Stimulated activated CD8-positive, alpha-beta memory T cell treated with anti-CD3 and anti-CD28 coated beads, Interleukin-4, amount 100 ng/mL, for 24 hours (primary cell): ENCODE data around the gene TUBA3C.
"Not testable (repeated sequence)": the region's sequence is repeated elsewhere in the genome, so short reads cannot be mapped to it uniquely, and the experiment has no call there.

Experiments
- DNase-seq: peaks from one replicate; pipeline ENCODE4 v3.0.0-alpha.2; 2020; ENCODE audit warnings: low read depth

The TUBA3C gene

DNA sequence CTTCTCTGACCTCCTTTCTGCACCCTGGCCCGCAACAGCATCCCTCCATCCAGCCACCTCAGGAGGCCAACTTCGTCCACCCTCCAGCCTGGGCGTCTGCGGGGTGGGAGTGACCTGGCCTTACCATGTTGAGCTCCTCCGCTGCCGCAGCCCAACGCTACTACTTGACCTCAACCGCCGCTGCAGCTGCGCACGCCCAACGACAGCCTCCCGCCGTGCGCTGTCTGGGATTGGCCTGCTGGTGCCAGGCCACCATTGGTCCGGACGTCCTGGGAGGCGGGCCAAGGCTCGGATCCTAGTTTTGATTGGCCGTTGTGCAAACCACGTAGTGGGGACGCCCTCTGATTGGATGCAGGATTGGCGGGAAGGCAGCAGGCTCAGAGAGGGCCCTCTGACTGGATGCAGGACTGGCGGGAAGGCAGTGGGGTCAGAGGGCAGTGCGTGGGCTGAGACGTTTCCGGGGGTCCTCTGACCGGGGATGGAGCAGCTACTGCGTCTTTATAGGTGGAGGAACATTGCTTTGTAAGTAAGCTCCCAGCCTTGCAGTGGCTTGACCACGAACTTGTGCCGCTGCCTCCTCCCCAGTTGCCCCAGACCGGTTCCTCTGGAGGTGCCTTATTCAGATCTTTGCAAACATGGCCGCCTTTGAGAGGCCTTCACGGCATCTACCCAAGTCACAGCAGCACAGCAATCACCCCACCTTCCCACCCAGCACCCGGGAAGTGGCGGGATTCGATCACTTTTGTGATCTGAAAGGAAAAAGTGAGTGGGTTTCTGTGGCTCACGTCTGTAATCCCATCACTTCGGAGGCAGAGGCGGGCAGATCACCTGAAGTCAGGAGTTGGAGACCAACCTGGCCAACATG lies at the start of gene TUBA3C:
Gene TUBA3C, minus strand, starts transcription at position 204 of the 865 bp plus-strand sequence. Its CDS starts 77 bp downstream, at position 127.
- no peak for DNase-seq

DNA sequence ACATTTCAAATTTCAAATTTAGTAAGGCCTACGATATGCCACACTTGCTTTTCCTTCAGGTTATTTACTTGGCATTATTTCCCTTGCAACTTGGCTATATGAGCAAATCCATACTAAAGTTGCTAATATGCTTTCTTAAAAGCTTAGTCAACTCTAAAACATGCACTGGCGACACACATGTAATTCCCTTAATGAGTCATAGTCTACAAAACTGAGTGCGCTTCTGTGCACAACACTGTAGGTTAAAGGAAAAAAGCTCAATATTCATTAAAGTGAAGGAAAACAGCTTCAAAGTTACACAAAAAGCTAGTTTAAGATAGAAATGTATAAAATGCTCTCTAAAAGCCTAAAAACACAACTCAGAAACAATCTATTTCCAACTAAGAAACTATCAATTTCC lies 25.8 kb upstream of the TUBA3C start:
- DNase-seq: not testable (repeated sequence)

GRCh38 chr13:19192622-19193021 lies 11.0 kb upstream of the TUBA3C start:
- DNase-seq: not testable (repeated sequence)

- DNase-seq: not testable (repeated sequence)
These were observed 8.3 kb upstream of the TUBA3C start for GRCh38 chr13:19189911-19190310.

DNA sequence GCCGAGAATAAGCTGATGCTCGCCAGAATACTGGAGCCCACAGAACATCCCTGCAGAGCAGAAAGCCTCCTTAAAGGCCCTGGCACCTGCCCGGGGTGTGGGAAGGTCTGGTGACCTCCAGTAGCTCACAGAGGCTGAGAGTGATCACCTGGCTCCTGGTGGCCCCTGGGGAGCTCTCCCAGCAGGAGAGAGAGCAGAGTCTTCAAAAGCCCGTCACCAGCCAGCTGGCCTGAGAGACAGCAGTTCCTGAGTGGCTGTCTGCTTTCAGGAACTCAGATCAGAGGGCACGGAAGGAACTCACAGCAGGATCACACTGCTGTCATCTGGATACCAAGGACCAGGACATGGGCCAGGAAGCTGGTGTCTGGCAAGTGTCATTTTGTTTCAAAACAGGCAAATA lies 7.7 kb upstream of the TUBA3C start:
- DNase-seq: not testable (repeated sequence)

DNA sequence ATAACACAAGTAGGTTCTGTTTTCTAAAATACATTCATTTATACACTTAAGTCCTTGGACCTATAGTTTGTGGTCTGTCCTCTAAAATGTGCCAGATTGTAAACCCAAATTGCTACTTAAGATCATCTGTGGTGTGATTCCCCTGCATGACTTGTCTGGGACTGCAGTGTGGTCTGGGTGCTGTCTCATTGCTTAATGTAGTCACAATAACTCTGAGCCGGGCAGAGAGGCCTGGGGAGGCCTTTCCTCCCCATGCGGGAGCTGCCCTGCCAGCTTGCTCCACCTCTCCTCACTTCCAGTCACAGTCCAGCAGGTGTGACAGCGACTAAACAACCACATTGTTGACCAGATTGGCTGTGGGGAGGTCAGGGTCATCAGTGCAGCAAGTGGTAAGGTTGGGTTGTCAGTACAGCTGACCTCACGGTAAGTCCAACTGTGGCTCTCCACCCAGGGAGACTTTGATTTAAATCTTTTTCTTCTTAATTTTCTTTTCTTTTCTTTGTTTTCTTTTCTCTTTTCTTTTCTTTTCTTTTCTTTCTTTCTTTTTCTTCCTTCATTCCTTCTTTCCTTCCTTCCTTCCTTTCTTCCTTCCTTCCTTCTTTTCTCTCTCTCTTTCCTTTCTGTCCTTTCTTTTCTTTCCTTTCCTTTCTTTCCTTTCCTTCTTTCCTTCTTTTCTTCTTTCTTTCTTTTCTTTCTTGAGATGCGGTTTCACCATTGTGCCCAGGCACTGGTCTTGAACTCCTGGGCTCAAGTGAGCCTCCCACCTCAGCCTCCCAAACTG lies 4.4 kb upstream of the TUBA3C start:
- DNase-seq: no peak

DNA sequence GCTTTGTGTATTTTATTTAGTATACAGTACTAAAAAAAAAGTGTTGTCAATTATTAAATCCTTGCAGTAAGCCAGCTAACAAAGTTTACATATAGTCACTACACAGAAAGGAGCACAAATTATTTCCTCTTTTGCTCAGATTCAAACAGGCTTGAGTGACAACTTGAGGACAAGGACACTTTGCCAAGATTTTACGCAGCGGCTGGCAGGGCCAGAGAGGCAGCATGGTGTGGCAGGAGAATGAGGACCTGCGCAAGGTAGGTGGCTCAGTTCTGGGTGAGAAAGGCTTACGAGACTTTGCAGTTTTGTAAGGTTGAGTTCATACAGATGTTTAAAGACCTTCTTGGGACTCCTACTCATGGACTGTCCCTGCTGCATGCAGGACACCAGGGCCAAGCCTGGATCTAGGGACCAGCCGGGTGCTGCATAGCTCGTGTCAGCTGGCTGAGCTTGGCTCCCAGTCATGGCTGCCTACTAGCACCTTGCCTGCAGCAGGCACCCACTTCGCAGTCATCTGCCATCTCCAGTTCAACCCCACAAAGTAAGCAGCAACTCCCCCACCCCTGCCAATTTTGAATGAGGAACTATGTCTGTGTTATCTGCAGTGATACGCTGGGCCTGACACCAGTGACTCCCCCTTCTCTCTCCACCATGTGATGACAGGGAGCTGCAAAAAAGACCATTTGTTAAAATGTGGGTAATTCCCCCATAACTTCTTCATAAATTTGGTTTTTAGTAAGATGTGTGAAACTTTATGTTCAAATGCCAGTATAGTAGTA lies 3.7 kb upstream of the TUBA3C start:
- no peak for DNase-seq

DNA sequence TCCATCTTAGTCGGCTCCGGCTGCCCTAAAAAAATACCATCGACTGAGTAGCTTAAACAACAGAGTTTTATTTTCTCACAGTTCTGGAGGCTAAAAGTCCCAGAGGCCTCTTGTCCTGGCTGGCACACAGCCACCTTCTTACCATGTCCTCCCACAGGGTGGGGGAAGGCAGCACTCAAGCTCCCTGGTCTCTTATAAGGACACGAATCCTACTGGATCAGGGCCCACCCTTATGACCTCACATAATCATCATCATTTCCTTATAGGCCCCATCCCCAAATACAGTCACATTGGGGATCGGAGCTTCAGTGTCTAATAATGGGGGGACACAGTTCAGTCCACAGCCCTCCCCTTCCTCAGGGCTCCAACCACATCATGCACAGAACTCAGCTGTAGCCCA lies 2.6 kb upstream of the TUBA3C start:
- no peak for DNase-seq

DNA sequence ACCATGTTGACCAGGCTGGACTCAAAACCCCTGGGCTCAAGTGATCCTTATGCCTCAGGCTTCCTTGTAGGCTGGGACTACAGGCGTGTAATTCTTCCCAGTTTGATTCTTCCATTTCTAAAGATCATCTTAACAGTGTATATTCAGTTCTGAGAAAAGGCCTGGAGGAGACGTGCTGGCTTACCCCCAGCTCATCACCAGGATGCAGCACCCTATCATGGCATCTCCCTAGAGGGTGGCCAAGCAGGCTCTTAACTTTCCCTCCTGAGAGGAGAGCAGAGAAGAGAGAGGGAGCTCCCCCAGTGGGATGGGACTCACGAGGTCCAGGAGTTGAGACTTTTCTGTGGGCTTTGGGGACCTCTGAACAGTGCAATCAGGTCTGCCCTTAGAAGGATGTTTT lies 2.1 kb upstream of the TUBA3C start:
- no peak for DNase-seq

GRCh38 chr13:19182536-19182935 lies 912 bp upstream of the TUBA3C start:
- DNase-seq: no peak

GRCh38 chr13:19181021-19181620 lies 503 bp downstream of the TUBA3C start:
- no peak for DNase-seq

DNA sequence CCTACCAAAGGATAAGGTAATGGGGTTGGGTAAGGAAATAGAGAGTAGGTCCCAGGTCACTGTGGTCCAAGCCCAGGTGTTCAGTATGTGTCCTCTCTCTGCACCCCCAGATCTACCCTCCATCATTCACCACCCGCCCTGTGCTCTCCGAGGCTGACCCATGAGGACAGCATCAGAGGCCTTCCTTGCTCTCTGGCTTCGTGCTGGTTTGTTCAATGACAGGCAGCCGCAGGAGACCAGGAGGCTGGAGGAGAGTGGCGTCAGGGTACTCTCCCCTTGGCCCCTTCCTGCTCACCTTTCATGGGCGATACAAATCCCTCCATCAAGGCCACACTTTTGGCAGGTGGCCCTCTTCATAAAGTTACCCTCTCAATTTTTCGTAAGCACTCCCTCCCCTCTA lies 1.7 kb downstream of the TUBA3C start:
- no peak for DNase-seq

- no peak for DNase-seq
These were observed 2.6 kb downstream of the TUBA3C start for GRCh38 chr13:19178901-19179593.

DNA sequence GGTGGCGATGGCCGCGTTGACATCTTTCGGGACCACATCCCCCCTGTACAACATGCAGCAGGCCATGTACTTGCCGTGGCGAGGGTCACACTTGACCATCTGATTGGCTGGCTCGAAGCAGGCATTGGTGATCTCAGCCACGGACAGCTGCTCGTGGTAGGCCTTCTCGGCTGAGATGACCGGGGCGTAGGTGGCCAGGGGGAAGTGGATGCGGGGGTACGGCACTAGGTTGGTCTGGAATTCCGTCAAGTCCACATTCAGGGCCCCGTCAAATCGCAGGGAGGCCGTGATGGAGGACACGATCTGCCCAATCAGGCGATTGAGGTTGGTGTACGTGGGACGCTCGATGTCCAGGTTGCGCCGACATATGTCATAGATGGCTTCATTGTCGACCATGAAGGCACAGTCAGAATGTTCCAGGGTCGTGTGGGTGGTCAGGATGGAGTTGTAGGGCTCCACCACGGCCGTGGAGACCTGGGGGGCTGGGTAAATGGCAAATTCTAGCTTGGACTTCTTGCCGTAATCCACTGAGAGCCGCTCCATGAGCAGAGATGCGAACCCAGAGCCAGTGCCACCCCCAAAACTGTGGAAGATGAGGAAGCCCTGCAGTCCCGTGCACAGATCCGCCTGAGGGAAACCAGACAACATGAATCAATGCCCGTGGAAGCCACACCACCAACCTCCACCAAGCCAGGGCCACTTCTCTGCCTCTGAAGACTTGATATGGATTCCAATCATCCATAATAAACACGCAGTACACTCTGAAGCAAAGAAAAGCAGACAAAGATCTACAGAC lies 4.4 kb downstream of the TUBA3C start:
- DNase-seq: not testable (repeated sequence)

- no peak for DNase-seq
These were observed 7.9 kb downstream of the TUBA3C start for GRCh38 chr13:19173752-19174151.

DNA sequence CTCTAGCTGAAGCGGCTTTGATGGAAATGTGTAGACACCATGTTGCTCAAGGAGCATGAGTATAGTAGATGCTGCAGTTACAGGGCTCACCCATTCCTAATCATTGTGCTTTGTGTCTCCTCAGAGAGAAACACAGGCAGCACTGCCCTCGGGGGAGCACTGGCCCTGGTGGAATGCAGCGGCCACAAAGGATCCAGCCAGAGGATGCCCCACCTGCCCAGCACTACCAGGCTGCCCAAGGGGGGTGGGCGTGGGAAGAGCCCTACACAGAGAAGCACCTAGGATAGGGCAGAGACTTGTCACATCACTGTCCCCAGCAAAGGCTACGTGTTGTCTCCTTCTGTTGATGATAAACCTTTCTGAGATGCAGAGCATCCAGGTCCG lies 9.0 kb downstream of the TUBA3C start:
- no peak for DNase-seq

DNA sequence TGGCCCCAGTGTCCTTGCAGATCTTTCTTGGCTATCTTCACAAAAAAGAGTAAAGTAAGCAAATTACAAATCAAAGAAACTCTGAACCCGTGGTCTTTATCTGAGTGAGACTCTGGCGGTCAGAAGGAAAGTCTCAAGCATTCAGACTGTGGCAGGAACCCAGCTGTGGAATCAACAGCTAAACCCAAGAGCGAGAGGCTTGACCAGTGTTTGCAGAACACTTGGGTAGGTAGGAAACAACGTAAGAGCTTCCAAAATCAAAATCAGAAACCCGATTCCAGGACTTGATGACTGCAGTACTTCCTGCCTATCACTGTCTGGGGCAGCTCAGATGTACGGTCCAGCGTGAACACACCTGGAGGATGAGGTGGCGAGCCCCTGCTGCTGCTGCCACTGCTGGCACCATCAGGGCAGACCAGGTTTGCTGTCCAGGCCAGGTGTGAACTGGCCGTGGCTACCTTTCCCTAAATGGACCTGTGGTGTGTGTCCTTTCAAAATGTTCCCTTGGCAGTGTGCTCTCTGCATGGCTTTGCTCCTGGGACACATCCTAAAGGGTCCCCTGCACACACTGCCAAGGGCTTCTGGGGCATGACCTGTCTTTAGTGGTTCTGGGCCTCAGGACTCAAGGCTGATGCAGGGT lies 9.5 kb downstream of the TUBA3C start:
- no peak for DNase-seq

GRCh38 chr13:19171563-19171962 lies 10.1 kb downstream of the TUBA3C start:
- no peak for DNase-seq

- DNase-seq: no peak
These were observed 11.6 kb downstream of the TUBA3C start for GRCh38 chr13:19169991-19170390.

DNA sequence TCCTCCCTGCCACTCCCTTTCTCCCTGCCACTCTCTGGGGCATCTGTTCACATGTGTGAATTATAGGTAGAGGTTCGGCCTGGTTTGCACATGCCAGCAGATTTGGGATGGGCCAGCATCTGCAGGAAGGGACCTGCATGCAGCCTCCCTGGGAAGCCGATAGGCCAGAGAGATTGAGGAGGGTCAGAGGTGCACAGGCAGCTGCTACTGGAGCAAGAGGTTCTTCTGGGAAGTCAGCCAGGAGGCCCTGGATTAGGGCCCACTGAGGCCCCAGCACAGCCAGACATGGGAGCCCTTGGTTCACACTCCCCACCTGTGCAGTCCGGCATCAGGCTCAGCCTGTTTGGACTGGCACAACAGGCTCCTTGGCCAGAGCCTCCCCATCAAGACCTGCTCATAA lies 12.1 kb downstream of the TUBA3C start:
- no peak for DNase-seq
